Measurements from ENCODE around the gene SLC35E2B.
"Not testable (repeated sequence)": the region's sequence is repeated elsewhere in the genome, so short reads cannot be mapped to it uniquely, and the experiment has no call there.

DNA sequence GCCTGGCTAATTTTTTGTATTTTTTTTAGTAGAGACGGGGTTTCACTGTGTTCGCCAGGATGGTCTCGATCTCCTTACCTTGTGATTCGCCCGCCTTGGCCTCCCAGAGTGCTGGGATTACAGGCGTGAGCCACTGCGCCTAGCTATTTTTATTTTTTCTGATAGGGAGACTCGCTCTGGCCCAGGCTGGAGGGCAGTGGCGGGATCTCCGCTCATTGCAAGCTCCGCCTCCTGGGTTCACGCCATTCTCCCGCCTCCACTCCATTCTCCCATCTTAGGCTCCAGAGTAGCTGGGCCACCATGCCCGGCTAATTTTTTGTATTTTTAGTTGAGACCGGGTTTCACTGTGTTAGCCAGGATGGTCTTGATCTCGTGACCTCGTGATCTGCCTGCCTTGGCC, 33.5 kb upstream of the SLC35E2B start:
- TF ChIP-seq, protein P1, sequence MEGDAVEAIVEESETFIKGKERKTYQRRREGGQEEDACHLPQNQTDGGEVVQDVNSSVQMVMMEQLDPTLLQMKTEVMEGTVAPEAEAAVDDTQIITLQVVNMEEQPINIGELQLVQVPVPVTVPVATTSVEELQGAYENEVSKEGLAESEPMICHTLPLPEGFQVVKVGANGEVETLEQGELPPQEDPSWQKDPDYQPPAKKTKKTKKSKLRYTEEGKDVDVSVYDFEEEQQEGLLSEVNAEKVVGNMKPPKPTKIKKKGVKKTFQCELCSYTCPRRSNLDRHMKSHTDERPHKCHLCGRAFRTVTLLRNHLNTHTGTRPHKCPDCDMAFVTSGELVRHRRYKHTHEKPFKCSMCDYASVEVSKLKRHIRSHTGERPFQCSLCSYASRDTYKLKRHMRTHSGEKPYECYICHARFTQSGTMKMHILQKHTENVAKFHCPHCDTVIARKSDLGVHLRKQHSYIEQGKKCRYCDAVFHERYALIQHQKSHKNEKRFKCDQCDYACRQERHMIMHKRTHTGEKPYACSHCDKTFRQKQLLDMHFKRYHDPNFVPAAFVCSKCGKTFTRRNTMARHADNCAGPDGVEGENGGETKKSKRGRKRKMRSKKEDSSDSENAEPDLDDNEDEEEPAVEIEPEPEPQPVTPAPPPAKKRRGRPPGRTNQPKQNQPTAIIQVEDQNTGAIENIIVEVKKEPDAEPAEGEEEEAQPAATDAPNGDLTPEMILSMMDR (IDR thresholded peaks at IDR 0.05) = not testable (repeated sequence)
- not testable (repeated sequence) for TF ChIP-seq POLR2A (IDR thresholded peaks at IDR 0.05)
